G401.6 (cell line): ENCODE results near the gene P4HTM.

Experiments used
- FAIRE-seq: peaks from 2 replicates; lab custom pipeline; 2012; peaks lifted over from hg19 to GRCh38; lab: Jason Lieb, UNC

The P4HTM gene

DNA sequence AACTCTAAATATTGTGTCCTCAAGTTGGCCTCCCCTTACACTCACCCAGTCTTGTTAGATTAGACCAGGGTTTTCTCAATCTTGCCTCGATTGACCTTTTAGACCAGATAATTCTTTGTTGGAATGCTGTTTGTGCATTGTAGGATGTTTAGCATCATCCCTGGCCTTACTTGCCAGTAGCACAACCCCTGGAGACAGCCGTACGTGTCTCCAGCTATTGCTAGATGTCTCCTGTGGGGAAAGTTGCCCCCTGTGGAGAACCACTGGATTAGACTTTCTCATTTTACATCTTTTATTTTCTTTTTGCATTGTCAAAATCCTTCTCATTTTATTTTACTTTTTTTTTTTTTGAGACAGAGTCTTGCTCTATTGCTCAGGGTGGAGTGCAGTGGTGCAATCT, 19.4 kb downstream of the P4HTM start:
- no peak for FAIRE-seq

DNA sequence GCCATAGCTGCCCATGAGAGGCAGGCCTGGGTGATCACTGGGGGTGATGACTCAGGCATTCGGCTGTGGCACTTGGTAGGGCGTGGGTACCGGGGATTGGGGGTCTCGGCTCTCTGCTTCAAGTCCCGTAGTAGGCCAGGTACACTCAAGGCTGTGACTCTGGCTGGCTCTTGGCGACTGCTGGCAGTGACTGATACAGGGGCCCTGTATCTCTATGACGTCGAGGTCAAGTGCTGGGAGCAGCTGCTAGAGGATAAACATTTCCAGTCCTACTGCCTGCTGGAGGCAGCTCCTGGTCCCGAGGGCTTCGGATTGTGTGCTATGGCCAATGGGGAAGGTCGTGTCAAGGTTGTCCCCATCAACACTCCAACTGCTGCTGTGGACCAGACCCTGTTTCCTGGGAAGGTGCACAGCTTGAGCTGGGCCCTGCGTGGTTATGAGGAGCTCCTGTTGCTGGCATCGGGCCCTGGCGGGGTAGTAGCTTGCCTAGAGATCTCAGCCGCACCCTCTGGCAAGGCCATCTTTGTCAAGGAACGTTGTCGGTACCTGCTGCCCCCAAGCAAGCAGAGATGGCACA, 22.5 kb downstream of the P4HTM start:
- no peak for FAIRE-seq

DNA sequence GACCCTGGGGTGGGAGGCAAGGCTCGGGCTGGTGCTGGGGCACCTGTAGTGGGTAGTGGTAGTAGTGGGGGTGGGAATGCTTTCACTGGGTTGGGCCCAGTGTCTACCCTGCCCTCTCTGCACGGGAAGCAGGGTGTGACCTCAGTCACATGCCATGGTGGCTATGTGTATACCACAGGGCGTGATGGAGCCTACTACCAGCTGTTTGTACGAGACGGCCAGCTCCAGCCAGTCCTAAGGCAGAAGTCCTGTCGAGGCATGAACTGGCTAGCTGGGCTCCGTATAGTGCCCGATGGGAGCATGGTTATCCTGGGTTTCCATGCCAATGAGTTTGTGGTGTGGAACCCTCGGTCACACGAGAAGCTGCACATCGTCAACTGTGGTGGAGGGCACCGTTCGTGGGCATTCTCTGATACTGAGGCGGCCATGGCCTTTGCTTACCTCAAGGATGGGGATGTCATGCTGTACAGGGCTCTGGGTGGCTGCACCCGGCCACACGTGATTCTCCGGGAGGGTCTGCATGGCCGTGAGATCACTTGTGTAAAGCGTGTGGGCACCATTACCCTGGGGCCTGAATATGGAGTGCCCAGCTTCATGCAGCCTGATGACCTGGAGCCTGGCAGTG, 23.2 kb downstream of the P4HTM start:
- FAIRE-seq, result no peak

DNA sequence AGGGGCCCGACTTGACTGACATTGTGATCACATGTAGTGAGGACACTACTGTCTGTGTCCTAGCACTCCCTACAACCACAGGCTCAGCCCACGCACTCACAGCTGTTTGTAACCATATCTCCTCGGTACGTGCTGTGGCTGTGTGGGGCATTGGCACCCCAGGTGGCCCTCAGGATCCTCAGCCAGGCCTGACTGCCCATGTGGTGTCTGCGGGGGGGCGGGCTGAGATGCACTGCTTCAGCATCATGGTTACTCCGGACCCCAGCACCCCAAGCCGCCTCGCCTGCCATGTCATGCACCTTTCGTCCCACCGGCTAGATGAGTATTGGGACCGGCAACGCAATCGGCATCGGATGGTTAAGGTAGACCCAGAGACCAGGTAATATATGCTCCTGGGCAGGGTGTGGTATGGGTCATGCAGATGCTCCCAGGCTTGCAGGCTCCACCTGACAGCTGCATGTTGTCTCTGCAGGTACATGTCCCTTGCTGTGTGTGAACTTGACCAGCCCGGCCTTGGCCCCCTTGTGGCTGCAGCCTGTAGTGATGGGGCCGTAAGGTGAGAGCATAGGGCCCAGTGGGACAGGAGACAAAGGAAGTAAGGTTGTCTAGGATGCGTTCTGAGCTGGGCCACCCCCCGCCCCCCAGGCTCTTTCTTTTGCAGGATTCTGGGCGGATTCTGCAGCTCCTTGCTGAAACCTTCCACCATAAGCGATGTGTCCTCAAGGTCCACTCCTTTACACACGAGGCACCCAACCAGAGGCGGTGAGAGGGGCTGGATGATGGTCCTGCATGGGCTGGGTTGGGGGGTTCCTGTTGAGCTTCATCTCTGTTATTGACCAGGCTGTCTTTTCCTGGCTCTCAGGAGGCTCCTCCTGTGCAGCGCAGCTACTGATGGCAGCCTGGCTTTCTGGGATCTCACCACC, 24.0 kb downstream of the P4HTM start:
- no peak for FAIRE-seq

DNA sequence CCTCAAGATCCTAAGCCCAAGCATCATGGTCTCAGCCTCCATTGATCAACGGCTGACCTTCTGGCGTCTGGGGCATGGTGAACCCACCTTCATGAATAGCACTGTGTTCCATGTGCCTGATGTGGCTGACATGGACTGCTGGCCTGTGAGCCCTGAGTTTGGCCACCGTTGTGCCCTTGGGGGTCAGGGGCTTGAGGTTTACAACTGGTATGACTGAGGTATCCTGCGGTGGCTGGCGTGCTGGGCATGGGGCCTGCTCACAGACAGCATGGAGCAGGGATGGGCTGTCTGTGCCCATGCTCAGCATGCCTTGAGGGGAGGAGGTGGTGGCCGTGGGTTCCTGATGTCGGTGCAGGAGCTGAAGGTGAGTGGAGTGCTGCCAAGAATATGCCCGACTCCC, 25.0 kb downstream of the P4HTM start:
- FAIRE-seq, result no peak

DNA sequence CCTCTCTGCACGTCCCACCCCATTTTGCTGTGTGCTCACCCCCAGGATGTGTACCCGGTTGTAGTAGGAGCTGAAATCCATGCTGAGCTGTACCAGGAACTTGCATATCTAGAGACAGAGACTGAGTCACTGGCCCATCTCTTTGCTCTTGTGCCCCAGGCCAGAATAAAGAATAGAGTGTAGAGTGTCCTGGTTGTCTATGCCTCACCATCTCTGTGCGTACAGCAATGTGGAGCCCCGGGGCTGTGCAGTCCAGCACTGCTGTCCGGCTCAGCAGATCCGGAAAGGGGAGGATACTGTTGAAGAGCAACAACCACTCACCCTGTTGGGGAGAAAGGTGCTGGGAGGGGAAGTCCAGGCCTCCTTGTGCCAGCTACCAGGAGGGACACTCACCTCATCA, 25.7 kb downstream of the P4HTM start:
- FAIRE-seq, result no peak

DNA sequence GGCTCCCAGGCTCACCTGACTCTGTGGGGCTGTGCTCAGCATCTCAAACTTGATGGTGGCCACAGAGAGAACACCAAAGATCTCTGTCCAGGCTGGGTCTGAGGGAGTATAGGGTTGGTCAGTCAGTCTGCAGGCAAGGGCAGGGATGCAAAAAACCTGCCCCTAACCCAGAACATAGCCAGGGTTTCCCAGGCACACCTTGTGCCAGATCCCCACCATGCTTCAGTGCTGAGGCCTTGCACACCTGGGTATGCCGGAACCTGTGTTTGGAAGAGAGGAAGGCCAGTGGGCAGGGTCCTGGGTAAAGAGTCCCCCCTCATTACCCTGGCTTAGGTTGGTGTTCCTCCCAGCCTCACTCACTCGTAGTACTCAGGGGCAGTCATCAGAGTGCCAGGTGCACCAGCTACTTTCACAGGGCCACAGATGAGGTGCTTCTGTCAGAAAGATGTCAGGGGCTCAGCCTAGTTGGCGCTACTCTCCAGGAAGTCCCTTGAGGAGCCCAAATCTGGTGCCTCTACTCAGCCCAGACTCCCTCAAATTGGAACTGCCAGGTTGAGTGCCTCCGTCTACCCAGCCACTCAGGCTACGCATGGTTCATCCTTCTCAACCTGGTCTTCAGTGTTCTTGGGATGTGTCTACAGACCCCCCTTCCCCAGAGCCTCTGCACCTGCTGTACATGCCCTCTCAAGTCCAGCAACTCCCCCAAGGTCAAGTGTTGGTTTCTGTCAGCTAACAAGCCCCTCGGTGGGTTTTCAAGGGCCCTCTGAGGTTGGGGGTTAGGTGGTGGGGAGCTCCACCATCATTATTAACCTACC, 26.6 kb downstream of the P4HTM start:
- FAIRE-seq, result no peak

DNA sequence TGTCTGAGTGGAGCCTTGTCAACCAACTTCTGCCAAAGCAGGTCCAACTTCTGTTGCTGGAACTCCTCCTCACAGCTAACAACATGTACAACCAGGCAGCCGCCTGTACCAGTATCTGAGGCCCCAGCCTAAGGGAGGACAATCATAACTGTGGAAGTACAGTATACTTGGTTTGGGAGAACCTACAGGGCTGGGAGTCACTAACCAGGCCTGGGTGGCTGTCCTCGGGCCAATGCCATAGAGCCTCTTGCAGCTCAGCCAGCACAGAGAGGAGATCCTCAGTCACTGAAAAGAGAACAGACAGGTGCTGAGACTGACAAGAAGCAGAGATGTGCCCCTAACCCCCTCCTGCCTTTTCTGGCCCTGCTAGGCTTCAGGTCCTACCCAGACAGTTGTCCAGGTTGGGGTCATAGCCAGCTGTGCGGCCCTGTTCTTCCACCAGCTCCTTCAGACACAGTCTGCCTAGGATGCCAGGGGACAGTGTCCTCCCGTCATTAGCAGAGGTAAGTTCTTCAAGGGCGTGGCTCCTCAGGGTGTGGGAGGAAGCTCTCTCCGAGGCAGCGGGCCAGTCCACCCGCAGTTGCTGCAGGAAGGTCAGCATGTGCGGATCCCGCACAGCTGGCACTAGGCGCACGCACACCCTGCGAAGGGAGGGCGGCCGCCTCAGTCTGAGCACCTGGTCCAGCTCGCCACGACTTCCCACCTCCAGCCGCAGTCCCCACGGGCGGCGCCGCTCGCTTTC, 27.4 kb downstream of the P4HTM start:
- FAIRE-seq, result no peak

DNA sequence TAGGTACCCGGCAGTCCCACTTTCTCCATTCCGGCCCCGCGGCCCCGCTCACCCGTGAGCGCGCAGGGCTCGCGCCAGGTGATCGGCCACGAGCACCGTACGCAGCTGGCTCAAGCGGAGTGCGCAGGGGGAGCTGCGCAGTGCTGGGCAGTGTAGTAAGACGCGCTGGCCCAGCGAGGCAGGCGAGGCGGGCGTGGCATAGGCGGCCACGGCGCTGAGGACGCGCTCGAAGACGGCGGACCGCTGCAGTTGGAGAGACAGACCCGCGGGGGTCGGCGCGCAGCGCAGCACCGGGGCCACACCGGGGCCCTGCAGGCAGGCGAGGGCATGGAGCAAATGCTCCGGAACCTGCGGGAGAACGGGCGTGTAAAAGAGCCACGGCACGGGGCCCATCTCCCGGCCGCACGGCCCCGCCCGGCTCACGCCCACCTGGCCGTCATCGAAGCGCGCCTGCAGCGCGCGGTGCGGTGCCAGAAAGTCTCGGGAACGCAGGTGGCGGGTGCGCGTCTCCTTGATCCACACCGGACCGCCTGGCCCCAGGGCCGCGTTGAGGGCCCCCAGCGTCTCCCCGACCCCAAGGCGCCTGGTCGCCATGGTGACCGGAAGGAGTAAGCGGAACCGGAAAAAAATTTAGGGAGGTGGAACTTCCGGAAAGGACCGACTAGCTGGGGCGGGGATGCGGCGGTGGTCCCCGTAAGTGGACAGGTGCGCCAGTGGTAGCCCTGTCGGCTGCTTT, 28.1 kb downstream of the P4HTM start, which contains the start of gene DALRD3:
Gene DALRD3 (minus strand): TSS at position 610 of the 736 bp plus-strand sequence. CDS start 16 bp downstream, at position 594.
- no peak for FAIRE-seq

DNA sequence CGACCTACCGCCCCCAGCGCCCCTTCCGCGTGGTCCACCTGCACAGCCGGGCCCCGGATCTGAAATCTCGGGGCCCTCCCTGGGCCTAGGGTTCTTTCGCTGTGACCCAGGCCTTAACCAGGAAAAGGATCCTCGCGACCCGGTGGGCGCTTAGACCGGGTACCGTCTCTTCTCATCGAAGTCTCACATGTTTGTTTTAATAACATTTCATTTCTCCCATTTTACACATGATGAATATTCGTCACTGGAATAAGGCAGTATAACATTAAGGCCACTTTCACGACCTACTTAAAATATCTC, 28.6 kb downstream of the P4HTM start:
- no peak for FAIRE-seq

DNA sequence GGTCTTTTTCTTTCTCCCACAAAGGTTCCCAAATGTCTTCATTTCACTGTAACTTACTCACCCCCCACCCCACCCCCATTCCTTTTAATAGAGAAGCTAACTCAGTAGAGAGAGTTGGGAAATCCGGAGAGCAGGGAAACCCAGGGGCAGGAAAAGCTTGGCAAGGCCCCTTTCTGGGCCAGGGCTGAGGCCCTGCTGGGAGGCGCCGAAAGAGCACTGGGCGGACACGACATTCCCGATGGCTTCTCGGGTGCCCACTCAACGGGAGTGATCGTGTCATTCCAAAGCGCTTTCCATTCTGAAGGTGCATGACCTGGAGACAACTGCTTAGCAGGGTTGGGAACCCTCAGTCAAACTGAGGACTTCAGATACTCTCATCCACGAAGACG, 29.9 kb downstream of the P4HTM start:
- no peak for FAIRE-seq

DNA sequence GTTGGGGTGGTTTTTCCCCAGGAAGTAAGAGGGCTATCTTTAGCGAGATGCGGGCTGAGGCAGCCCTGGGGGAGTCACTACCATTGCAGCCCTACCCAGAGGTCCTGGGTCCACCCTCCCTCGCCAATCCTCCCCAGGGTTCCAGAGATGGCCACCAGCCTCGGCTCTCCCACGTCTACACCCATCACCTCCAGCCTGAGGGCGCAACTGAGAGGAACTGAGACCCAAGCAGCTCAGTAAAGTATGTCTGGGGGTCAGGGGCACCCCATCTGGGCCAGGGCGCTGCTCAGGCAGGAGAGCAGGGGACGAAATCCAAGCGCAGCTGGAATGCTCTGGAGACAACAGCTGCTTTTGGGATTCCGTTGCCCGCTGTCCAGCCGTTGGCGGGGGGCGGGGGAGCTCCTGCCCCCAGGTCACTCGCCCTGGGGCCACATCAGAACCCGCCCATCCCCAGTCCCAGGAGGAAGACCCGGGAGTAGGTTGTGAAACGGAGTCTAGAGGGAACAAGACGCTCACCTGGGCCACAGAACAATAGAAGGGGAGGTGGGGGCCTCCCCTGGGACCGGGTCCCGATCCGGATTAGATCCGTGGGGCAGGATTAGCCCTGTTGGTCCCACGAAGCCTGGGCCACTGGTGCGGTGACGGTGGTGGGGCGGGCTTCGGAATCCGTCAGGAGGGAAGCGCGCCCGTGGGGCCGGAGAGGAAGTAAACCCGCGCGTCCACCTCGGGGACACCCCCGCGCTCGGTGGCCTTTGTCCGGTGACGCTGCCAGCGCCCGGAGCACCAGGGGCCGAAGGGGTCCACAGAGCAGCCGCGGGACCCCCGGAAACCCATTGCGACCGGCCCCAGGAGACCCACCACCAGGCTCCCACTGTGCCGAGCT, 30.5 kb downstream of the P4HTM start:
- FAIRE-seq, result no peak

DNA sequence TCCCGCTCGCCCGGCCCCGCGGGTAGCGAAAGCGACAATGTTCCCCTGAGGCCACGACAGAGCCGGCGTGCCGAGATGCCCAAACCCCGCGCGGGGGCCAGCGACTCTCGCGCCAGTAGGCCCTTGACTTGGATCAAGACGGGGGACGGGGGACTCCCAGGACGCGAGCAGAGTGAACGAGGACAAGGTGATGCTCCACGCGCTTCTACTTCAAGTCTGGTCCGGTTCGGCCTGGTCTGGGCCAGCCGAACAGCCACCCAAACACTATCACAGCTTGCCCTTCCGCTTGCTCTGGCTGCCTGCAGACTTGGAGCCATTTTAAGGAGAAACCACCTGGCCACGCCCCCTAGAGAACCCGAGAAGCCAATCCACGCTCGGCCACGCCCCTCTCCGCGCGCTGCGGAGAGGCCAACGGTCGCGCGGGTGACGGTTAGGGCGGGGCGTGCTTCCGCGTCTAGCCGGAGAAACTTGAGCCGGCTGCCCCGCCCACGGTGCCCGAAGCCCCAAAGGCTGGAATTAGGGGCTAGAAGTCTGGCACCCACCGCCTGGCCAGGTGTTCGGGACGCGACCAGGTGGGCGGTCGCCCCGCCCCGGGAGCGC, 31.3 kb downstream of the P4HTM start:
- peak; percentile 97 for FAIRE-seq

DNA sequence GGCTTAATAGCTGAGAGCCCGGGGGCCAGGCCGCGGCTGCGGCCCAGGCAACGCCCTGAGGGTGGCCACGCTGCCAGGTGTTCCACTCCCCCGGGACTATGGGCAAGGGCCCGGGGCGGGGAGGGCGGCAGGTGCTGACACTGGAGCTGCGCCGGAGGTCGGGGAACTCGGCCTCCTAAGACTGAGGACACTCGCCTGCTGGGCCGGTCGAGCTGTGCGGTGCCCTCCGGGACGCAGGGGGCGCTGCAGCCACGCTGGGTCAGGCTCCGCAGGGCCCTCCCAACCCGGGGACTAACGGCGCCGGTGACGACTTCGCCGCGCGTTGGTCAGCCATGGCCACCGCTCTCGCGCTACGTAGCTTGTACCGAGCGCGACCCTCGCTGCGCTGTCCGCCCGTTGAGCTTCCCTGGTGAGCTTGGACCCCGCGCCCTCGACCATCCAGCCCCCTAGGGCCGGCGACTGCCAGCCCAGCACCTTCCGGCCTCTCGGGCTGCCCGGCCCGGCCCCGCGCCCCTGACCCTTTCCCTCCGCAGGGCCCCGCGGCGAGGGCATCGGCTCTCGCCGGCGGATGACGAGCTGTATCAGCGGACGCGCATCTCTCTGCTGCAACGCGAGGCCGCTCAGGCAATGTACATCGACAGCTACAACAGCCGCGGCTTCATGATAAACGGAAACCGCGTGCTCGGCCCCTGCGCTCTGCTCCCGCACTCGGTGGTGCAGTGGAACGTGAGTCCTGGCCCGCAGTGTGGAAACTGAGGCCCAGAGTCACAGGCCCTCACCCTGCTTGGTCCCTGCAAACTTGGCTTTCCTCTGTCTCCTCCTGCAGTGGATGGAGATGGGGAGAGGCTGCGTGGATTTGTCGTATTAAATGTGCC, 32.0 kb downstream of the P4HTM start, which contains the start of gene NDUFAF3:
Gene NDUFAF3 (plus strand): TSS at position 309 of the 875 bp plus-strand sequence. CDS start 24 bp downstream, at position 333.
- peak; percentile 44 for FAIRE-seq

DNA sequence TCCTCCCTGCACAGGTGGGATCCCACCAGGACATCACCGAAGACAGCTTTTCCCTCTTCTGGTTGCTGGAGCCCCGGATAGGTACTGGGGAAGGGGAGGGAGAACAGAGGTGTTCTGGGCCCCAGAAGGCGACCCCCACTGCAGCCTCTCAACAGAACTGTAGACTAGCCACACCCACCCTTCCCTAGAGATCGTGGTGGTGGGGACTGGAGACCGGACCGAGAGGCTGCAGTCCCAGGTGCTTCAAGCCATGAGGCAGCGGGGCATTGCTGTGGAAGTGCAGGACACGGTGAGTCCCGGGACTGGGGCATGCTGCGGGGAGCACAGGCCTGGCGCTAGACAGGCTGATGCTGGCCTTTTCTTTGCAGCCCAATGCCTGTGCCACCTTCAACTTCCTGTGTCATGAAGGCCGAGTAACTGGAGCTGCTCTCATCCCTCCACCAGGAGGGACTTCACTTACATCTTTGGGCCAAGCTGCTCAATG, 32.7 kb downstream of the P4HTM start:
- no peak for FAIRE-seq

DNA sequence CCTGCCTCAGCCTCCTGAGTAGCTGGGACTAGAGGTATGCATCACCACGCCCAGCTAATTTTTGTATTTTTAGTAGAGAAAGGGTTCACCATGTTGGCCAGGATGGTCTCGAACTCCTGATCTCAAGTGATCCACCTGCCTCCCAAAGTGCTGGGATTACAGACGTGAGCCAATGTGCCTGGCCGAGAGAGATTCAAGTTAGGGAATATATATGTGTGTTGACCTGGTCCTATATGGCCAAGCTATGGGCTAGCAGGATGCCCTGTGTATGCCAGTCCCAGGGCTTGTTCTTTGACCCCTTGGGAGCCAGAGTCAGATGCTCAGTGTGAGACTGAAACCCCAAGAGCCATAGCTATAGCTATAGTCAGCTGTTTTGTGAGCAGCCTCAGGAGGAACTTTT, 33.7 kb downstream of the P4HTM start:
- no peak for FAIRE-seq

DNA sequence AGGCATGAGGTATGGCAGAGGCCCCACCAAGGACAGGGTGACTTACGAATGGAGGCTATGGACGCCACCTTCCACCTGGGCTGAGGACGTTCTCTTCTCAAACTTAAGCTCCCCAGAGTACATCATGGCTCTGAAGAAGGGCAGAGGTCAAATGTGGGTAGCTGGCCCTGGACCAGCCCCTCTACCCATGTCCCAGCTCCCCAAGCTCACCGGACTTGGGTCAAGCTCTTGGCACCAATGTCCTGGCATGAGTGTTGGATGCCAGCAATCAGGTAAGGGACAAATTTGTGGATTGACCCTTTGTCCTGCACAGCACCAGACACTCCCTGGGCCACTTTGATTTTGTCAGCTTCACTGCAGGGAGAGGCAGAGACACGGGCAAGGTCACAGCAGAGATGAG, 34.4 kb downstream of the P4HTM start:
- FAIRE-seq, result no peak

DNA sequence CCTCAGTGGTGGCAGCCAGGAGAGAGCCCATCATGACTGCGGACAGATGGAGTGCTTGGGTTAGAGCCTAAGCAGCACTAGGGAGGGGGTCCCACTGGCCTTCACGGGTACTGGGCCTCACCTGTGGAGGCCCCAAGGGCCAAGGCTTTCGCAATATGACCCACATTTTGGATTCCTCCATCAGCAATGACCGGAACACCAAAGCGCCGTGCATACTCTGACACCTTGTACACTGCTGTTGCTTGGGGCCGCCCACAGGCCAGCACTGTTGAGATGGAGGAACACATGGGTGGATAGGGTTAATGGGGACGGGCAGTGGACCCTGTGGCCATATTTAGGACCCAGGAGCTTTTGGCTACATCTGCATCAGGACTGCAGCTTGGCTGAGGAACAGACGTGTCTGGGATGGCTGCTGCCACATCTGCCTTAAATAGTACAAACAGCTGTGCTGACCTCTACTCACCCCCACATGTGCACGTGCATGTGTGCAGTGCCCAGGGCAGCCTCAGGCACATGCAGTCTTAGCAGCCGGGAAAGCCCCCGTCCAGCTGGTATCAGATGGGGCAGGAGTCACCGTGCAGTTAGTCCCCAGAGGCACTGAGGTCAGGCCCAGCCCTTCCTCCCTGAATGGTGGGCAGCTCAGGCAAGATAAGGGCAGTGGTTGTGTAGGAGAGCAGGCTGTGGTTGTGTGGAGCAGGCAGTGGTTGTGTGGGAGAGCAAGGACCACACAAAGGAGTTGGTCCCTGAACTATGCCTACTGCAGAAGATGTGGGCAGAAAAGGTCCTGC, 35.2 kb downstream of the P4HTM start:
- FAIRE-seq, result no peak
